Measurements from ENCODE around the gene KRTAP9-3. TPM values are rescaled to one million over a fixed set of nuclear protein-coding genes. Genes with fewer than 3 reads are reported as not detected.
"Not testable (repeated sequence)": the region's sequence is repeated elsewhere in the genome, so short reads cannot be mapped to it uniquely, and the experiment has no call there.

Gene KRTAP9-3
- total RNA-seq, 1 donor from 2014 or later = not detected

- peaks cover 6% of the 10 kb centered on the region for H3K4me1 Mint-ChIP-seq
- no peak overlapping the region for H3K4me3 Mint-ChIP-seq
- H3K9me3 Mint-ChIP-seq = peaks cover 2% of the 10 kb centered on the region
Measured at GRCh38 chr17:41223821-41224220, 8.4 kb upstream of the KRTAP9-3 start.

GRCh38 chr17:41226051-41226450, 6.2 kb upstream of the KRTAP9-3 start:
- Mint-ChIP-seq H3K36me3 (no peaks in the 10 kb centered on the region), H3K27ac (no peak overlapping the region), H3K9me3 (no peaks in the 10 kb centered on the region), H3K27me3 (ENCODE audit: insufficient read depth, low read depth) (no peaks in the 10 kb centered on the region), H3K4me3 (no peak overlapping the region), H3K4me1 (peaks cover 6% of the 10 kb centered on the region)
- no peaks in the 10 kb centered on the region for H3K36me3 ChIP-seq
- DNase-seq (ENCODE audit: low spot score) = no peak
- no peaks in the 10 kb centered on the region for H3K9me3 ChIP-seq (ENCODE audit: low read depth)
- H3K4me3 ChIP-seq = no peak overlapping the region
- H3F3A ChIP-seq (ENCODE audit: low read depth) = no peaks in the 10 kb centered on the region
- no peak overlapping the region for H3K9ac ChIP-seq
- no peak overlapping the region for H3K27ac ChIP-seq
- H3K79me2 ChIP-seq (ENCODE audit: low read depth) = no peaks in the 10 kb centered on the region
- H3K27me3 ChIP-seq = no peaks in the 10 kb centered on the region
- no peak overlapping the region for H3K4me2 ChIP-seq
- H4K20me1 ChIP-seq (ENCODE audit: low read depth) = no peaks in the 10 kb centered on the region
- no peaks in the 10 kb centered on the region for H3K4me1 ChIP-seq
- TF ChIP-seq CTCF (IDR thresholded peaks at IDR 0.05) (no peak), EZH2phosphoT487 (IDR thresholded peaks at IDR 0.05) (no peak), EZH2 (IDR thresholded peaks at IDR 0.05) (no peak)
- H2AFZ ChIP-seq (replicated peaks) = no peak overlapping the region

More at GRCh38 chr17:41223821-41224220, 8.4 kb upstream of the KRTAP9-3 start:
- no peak overlapping the region for H3K27ac ChIP-seq
- TF ChIP-seq CTCF (IDR thresholded peaks at IDR 0.05) (no peak), EZH2 (IDR thresholded peaks at IDR 0.05) (no peak), EZH2phosphoT487 (IDR thresholded peaks at IDR 0.05) (no peak)
- no peak overlapping the region for H2AFZ ChIP-seq (replicated peaks)
- no peaks in the 10 kb centered on the region for H4K20me1 ChIP-seq (ENCODE audit: low read depth)
- no peak overlapping the region for H3K4me2 ChIP-seq
- Mint-ChIP-seq H3K27me3 (ENCODE audit: insufficient read depth, low read depth) (no peaks in the 10 kb centered on the region), H3K36me3 (no peaks in the 10 kb centered on the region), H3K27ac (no peak overlapping the region)
- H3K79me2 ChIP-seq (ENCODE audit: low read depth) = no peaks in the 10 kb centered on the region
- H3K4me3 ChIP-seq = no peak overlapping the region
- no peaks in the 10 kb centered on the region for H3K36me3 ChIP-seq
- no peaks in the 10 kb centered on the region for H3K9me3 ChIP-seq (ENCODE audit: low read depth)
- no peak overlapping the region for H3K9ac ChIP-seq
- H3F3A ChIP-seq (ENCODE audit: low read depth) = no peaks in the 10 kb centered on the region
- no peaks in the 10 kb centered on the region for H3K27me3 ChIP-seq
- H3K4me1 ChIP-seq = no peaks in the 10 kb centered on the region
- DNase-seq (ENCODE audit: low spot score) = no peak

GRCh38 chr17:41226598-41227095, 5.6 kb upstream of the KRTAP9-3 start, which contains the start of gene KRTAP9-2:
Gene KRTAP9-2 (plus strand): TSS chr17:41226648. CDS start chr17:41226655, 7 bp downstream.
- H3K4me2 ChIP-seq; H3K79me2 ChIP-seq (ENCODE audit: low read depth); H3K4me3 Mint-ChIP-seq; H3K36me3 ChIP-seq; H3K27ac Mint-ChIP-seq; H3K9ac ChIP-seq; H3F3A ChIP-seq (ENCODE audit: low read depth); H3K27me3 ChIP-seq; H4K20me1 ChIP-seq (ENCODE audit: low read depth); H3K9me3 Mint-ChIP-seq; H2AFZ ChIP-seq (replicated peaks); H3K4me1 Mint-ChIP-seq; H3K4me3 ChIP-seq; H3K27ac ChIP-seq; H3K9me3 ChIP-seq (ENCODE audit: low read depth); H3K36me3 Mint-ChIP-seq; H3K27me3 Mint-ChIP-seq (ENCODE audit: insufficient read depth, low read depth); DNase-seq (ENCODE audit: low spot score); H3K4me1 ChIP-seq: not testable (repeated sequence)

- Histone ChIP-seq H2AFZ (replicated peaks) (no peak overlapping the region), H3K4me2 (no peak overlapping the region), H3K27ac (no peak overlapping the region), H3K4me3 (no peak overlapping the region), H4K20me1 (ENCODE audit: low read depth) (no peaks in the 10 kb centered on the region), H3K79me2 (ENCODE audit: low read depth) (no peaks in the 10 kb centered on the region), H3K9ac (no peak overlapping the region), H3K27me3 (no peaks in the 10 kb centered on the region), H3K9me3 (ENCODE audit: low read depth) (no peaks in the 10 kb centered on the region), H3F3A (ENCODE audit: low read depth) (no peaks in the 10 kb centered on the region), H3K36me3 (no peaks in the 10 kb centered on the region), H3K4me1 (no peaks in the 10 kb centered on the region)
- peaks cover 5% of the 10 kb centered on the region for H3K27me3 Mint-ChIP-seq (ENCODE audit: insufficient read depth, low read depth)
- no peak overlapping the region for H3K4me3 Mint-ChIP-seq
- H3K4me1 Mint-ChIP-seq = no peaks in the 10 kb centered on the region
- no peak for TF ChIP-seq CTCF (IDR thresholded peaks at IDR 0.05)
- TF ChIP-seq EZH2phosphoT487 (IDR thresholded peaks at IDR 0.05) = no peak
- no peaks in the 10 kb centered on the region for H3K36me3 Mint-ChIP-seq
- no peak overlapping the region for H3K27ac Mint-ChIP-seq
- DNase-seq (ENCODE audit: low spot score) = no peak
- no peaks in the 10 kb centered on the region for H3K9me3 Mint-ChIP-seq
Measured at GRCh38 chr17:41230094-41230493, 2.2 kb upstream of the KRTAP9-3 start.

Data from neural progenitor cell (in vitro differentiated cells).